Large intestine (tissue), 3 donors: Measurements from ENCODE around the gene CT55. TPM values are rescaled to one million over a fixed set of nuclear protein-coding genes. Genes with fewer than 3 reads are reported as not detected.
"Not testable (repeated sequence)": the region's sequence is repeated elsewhere in the genome, so short reads cannot be mapped to it uniquely, and the experiment has no call there.

Experiments
- DNase-seq, 2 donors: peaks; one replicate each; pipeline versions ENCODE4 v3.0.0 to v3.0.0-alpha.2; 2013
- H3K27ac ChIP-seq: one replicate; pipeline ENCODE4 v1.5.1; 2013; ENCODE audit warnings: low read length
- H3K27me3 ChIP-seq: 2 replicates; pipeline ENCODE4 v1.6.1; 2013; ENCODE audit warnings: low read length; ENCODE audit not compliant: control insufficient read depth, insufficient read depth
- H3K36me3 ChIP-seq: 2 replicates; pipeline ENCODE4 v1.6.1; 2013; ENCODE audit warnings: low read length; ENCODE audit not compliant: control insufficient read depth, insufficient read depth
- H3K4me1 ChIP-seq: one replicate; pipeline ENCODE4 v1.6.1; 2013; ENCODE audit warnings: low read length; ENCODE audit not compliant: control insufficient read depth, insufficient read depth
- H3K4me3 ChIP-seq: one replicate; pipeline ENCODE4 v1.5.1; 2013; ENCODE audit warnings: low read length
- H3K9me3 ChIP-seq: one replicate; pipeline ENCODE4 v1.6.1; 2013; ENCODE audit warnings: mild to moderate bottlenecking, low read depth, low read length, moderate library complexity; ENCODE audit not compliant: control insufficient read depth
- WGBS: methylation state at CpG from one replicate; pipeline ENCODE4 v1.1.5; 2013; ENCODE audit warnings: low lambda C conversion rate; ENCODE audit not compliant: insufficient coverage; 5-methylcytosine and 5-hydroxymethylcytosine counted together
- polyA plus RNA-seq: library from polyadenylated mRNA; unstranded; fragments of 120-200 nt; gene quantifications from one replicate; pipeline ENCODE4 v1.2.1, GENCODE V29; 2013

CT55 gene
- polyA plus RNA-seq, 1 donor = 0.06 TPM

DNA sequence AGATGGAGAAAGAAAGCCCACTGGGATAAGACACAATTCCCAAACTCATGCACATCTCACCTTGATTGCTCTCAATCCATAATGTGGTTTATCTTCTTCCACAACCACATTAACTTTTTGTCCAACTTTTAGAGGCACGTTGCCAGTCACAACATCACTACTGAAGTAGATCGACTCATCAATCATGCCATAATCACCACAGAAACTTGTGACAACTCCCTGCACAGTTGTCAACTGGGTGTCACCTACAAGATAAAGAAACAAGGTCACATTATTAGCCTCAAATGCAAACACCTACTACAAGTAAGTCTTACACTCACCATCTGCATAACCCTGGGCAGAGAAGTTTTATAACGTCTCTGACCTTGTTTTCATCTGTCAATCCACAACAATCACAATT, 1.7 kb downstream of the CT55 start:
- H3K36me3 ChIP-seq, H3K4me1 ChIP-seq, H3K4me3 ChIP-seq, H3K27ac ChIP-seq, H3K27me3 ChIP-seq, DNase-seq, H3K9me3 ChIP-seq: not testable (repeated sequence)
- WGBS = no CpG with 5 or more reads among the region's 3 CpGs

DNA sequence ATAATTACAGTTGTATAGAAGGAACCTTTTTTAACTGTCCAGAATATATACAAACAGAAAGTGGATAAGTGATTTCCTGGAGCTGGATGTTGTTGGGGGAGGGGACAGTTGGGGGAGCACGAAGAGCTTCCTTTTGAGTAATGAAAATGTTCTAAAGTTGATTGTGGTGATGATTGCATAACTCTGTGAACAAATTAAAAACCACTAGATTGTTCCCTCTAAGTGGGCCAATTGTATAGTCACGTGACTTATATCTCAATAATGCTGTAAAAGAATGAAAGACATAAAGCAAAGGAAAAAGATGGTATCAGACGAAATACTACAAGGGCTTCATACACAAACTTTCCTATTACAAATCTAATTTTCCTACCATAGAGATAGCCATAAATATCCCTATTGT, 2.7 kb downstream of the CT55 start:
- no peaks in the 10 kb centered on the region for H3K9me3 ChIP-seq
- no CpG with 5 or more reads among the region's 3 CpGs for WGBS
- no peaks in the 10 kb centered on the region for H3K27me3 ChIP-seq
- no peak for DNase-seq
- no peak overlapping the region for H3K27ac ChIP-seq
- no peak overlapping the region for H3K4me3 ChIP-seq
- no peaks in the 10 kb centered on the region for H3K4me1 ChIP-seq
- no peaks in the 10 kb centered on the region for H3K36me3 ChIP-seq

DNA sequence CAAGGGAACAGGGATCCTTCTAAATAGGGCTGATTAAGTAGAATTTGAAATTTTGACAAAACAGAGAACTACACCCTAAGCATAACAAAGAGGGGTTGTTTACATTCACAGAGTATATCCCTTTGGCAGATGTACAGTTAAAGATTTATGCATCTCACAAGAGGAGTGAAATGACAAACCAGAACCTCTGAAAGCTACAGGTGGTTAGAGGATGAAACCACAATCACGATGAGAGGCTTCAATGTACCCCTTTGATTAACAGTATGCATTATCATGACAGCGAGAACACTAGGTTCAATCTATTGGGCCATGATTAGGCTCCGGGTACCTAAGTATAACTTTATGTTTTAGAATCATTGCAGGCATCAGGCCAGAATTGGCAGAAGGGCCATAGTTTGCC, 16.5 kb downstream of the CT55 start:
- H3K36me3 ChIP-seq, DNase-seq, H3K9me3 ChIP-seq, H3K4me3 ChIP-seq, H3K4me1 ChIP-seq, H3K27me3 ChIP-seq, H3K27ac ChIP-seq: not testable (repeated sequence)
- WGBS = no CpG with 5 or more reads among the region's 3 CpGs

DNA sequence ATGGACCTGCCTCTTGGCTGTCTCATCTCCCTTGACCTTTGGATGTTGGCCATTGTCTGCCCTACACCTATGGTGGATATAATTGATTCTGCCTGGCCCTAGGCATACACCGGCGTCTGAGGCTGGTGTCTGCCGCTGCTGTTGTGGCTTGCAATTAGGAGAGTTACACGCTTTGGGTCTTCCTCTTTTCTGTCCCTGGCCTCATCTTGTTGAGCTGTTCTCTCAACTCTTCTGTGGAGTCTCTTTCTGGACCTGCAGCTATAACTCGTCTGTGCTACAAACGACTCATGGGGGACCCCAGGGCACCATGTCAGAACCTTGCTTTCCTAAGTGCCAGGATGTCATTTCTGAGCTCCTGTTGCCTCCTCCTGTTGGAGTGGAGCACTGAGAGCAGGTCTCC, 45.1 kb downstream of the CT55 start:
- not testable (repeated sequence) for H3K9me3 ChIP-seq, H3K27ac ChIP-seq, H3K4me3 ChIP-seq, H3K4me1 ChIP-seq, H3K36me3 ChIP-seq, DNase-seq, H3K27me3 ChIP-seq
- no CpG with 5 or more reads among the region's 6 CpGs for WGBS

DNA sequence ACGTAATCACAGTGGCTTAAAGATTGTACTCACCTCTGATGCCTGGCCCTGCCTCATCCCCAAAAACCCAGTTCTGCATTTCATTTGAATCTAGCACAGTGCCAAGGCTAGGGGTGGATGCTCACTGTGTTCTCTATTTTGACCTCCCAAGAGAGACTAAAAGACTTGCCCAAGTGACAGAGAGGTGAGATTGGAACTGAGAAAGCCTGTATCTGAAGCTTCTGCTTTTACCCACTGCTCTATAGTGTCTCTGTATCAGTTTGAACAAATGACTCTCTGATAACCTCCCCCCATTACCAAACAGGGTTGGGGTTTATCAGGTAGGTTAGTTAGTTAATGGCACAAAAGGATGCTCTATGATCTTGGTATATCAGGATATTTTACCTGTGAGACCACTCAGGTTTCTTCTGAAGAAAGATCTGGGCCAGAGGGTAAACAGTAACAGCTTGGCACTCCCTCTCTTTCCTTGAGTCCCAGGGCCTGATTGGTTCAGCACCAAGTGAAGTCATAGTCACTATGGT, 51.1 kb downstream of the CT55 start, which contains the start of gene ETDB:
Gene ETDB (minus strand): TSS at position 471 of the 521 bp plus-strand sequence. CDS start 1,265 bp downstream, outside the sequence.
- WGBS = no CpG with 5 or more reads among the region's 1 CpG

DNA sequence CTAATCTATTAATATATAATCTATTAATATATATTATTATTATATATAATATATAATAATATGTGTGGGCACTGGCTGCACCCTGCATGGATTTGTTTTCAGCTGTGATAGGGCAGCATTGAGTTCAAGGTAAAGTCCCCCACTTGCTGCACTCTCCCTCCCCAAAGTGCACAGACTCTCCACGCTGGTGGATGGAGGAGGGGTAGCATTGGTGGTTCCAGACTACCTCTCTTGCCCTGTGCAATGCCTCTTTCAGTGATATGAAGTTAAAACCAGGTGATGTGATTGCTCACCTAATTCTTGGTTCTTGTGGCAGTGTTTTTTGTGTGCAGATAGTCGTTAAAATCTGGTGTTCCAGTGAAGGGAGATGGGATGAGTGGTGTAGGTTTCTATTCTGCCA, 55.1 kb downstream of the CT55 start:
- H3K9me3 ChIP-seq, H3K27ac ChIP-seq, DNase-seq, H3K36me3 ChIP-seq, H3K4me1 ChIP-seq, H3K27me3 ChIP-seq, H3K4me3 ChIP-seq: not testable (repeated sequence)
- no CpG with 5 or more reads among the region's 2 CpGs for WGBS

More for the DNA sequence above, 51.1 kb downstream of the CT55 start, which contains the start of gene ETDB:
- H3K27me3 ChIP-seq, DNase-seq, H3K4me1 ChIP-seq, H3K4me3 ChIP-seq, H3K9me3 ChIP-seq, H3K36me3 ChIP-seq, H3K27ac ChIP-seq: not testable (repeated sequence)

DNA sequence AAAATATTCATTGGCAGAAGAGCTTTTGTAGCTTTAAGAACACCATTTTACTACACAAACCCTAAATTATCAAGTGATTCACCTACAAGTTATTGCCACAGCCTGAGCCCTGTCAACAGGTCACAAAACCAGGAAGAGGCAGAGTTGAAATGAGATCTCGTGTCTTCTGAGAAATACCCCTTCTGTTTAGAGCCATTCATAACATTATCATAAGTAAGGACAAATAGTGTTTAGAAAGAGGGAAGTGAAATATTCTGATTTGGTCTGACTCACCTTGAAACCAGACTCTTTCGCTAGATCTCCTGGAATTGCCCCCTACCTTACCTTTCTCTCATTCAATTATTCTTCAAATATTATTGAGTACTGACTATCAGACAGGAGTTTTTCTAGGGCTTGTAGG, 56.8 kb downstream of the CT55 start:
- H3K4me1 ChIP-seq = no peaks in the 10 kb centered on the region

DNA sequence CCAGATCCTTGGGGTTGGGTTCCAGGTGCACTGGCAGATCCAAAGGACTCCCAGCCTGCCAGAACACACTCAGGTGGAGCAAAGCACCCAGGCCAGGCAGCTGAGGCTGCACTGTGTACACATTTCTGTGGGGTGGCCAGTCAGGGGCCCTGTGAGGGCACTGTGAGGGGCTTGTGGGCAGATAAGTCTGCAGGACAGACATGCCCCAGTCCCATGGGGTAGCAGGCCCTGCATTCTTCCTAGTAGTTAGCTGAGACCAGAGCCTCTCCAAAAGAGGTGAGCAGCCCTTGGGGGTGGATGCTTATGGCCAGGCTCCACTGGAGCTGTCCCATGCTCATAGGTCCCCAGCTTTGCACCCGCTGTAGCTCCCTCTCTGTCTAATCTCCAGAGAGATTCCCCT, 58.5 kb downstream of the CT55 start:
- H3K27me3 ChIP-seq = no peaks in the 10 kb centered on the region
- no peaks in the 10 kb centered on the region for H3K9me3 ChIP-seq
- no CpG with 5 or more reads among the region's 1 CpG for WGBS
- H3K27ac ChIP-seq = no peak overlapping the region
- H3K4me1 ChIP-seq = no peaks in the 10 kb centered on the region
- DNase-seq = no peak
- H3K4me3 ChIP-seq = no peak overlapping the region
- H3K36me3 ChIP-seq = no peaks in the 10 kb centered on the region

More for the DNA sequence above, 56.8 kb downstream of the CT55 start:
- H3K36me3 ChIP-seq = no peaks in the 10 kb centered on the region
- H3K27ac ChIP-seq = no peak overlapping the region
- WGBS = no CpG with 5 or more reads among the region's 2 CpGs
- no peak overlapping the region for H3K4me3 ChIP-seq
- no peaks in the 10 kb centered on the region for H3K27me3 ChIP-seq
- DNase-seq = no peak
- H3K9me3 ChIP-seq = no peaks in the 10 kb centered on the region

DNA sequence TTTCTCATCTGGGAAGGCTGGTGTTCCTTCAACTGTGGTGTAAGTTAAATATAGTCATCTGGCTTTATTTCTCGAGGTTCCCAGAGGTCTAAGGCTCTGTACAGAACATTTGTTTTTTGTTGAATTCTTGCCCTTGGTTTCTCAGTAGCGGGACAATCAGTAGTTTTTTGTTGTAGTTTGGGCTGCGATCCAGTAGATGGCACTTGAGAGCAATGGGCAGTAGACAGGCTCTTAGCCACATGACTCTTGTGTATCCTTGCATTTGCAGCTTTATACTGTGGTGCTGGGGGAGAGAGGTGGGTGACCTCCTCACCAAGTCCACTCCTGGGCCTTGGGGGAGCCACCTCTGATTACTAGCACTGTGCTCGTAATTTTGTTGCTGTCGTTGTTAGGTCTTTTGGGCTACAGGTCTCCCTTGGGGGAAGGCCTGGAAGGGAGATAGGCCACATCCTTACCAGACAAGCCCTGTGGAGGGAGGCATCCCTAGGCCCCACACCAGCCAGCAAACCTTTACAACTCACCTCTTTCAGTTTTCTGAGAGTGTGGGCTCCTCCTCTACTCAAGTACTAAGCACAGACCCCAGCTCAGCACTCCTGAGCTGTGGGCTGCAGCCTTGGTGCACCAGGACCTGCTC, 59.0 kb downstream of the CT55 start:
- no peaks in the 10 kb centered on the region for H3K9me3 ChIP-seq
- DNase-seq = no peak
- no peaks in the 10 kb centered on the region for H3K4me1 ChIP-seq
- H3K27ac ChIP-seq = no peak overlapping the region
- WGBS = no CpG with 5 or more reads among the region's 5 CpGs
- H3K27me3 ChIP-seq = no peaks in the 10 kb centered on the region
- no peaks in the 10 kb centered on the region for H3K36me3 ChIP-seq
- no peak overlapping the region for H3K4me3 ChIP-seq

DNA sequence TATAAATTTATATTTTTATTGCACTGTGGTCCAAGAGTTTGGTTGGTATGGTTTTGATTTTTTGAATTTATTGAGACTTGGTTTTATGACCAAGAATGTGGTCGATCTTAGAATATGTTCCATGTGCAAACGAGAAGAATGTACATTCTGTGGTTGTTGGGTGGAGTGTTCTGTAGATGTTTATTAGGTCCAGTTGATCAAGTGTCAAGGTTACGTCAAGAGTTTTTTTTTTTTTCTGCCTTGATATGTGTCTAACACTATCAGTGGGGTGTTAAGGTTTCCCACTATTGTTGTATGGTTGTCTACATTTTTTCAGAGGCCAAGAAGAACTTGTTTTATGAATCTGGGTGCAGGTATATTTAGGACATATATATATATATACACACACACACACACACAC, 61.6 kb downstream of the CT55 start:
- no peak overlapping the region for H3K27ac ChIP-seq
- no peaks in the 10 kb centered on the region for H3K4me1 ChIP-seq
- H3K27me3 ChIP-seq = no peaks in the 10 kb centered on the region
- no peak overlapping the region for H3K4me3 ChIP-seq
- WGBS = no CpG with 5 or more reads among the region's 3 CpGs
- DNase-seq = no peak
- no peaks in the 10 kb centered on the region for H3K36me3 ChIP-seq
- H3K9me3 ChIP-seq = no peaks in the 10 kb centered on the region
